ENCODE measurements around the gene PCSK6.
"Not testable (repeated sequence)": the region's sequence is repeated elsewhere in the genome, so short reads cannot be mapped to it uniquely, and the experiment has no call there.

The PCSK6 gene

DNA sequence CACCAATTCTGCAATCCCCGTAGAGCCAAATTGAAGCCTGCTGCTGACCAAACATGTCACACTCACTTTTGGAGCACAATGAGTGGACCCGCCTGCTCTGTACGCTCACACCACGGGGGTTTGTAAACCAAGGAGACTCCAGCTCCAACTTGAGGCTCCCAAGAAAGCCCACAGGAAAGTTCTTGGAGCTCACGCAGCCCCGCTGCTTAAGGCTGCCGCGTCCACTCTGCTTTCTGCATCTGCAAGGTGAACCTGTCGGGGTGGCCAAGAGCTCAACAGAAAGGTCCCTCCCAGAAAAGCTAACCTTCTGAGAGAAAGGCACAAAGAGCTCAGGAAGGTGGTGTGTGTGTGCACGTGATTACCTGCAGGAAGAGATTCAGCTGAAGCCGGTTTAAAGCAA is 94.9 kb downstream of the PCSK6 start:
- no peak for DNase-seq

DNA sequence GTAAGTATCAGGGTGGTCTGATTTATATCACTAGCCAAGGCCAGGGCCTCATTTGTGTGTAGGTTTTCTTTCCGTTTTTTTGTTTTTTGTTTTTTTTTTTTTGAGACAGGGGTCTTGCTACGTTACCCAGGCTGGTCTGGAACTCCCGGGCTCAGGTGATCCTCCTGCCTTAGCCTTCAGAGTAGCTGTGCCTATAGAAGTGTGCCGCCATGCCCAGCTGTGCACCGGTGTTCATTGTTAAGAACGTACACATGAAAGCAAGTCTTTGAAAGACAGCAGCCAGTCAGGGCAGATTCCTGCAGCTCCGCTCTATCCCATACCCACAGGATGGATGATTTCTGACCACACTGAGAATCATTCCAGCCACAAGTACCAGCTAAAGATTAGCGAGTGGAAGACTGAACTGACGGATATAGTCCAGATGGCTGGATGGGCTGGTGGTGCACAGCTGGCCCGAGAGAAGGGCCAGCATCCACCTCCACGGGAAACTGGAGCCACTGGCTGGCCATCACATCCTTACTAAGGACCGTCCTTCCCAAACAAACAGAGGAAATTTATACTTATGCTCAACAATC is 95.4 kb downstream of the PCSK6 start:
- no peak for DNase-seq

GRCh38 chr15:101393172-101393571 is 96.3 kb downstream of the PCSK6 start:
- no peak for DNase-seq

DNA sequence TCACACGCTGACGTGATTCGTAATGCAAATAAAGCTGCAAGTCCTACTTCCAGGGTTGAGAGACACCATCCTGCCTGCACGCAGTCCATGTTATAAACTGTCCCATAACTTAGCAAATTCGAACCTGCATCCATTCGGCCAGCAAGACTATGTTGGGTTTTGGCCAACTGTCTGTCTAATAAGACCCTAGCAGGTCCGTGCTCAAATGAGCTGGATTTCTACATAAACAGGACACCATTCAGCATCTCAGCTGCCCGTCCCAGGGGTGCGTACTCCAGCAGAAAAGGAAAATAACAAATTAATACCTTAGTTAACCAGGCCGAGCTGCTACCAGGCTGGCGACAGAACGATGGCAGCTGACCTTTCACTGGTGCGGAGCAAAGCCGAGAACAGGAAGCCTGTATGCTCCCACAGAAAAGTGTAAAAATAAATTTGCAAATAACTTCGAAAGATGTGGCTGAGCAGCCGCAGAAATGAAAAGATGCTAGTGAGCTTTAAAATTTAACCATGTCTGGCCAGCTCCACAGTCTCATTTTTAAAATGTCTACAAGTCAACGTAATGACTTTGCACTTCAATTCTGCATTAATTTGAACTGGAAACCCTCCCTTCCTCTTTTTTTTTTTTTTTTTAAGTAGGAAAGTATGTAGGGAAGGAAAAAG is 97.4 kb downstream of the PCSK6 start:
- no peak for DNase-seq

DNA sequence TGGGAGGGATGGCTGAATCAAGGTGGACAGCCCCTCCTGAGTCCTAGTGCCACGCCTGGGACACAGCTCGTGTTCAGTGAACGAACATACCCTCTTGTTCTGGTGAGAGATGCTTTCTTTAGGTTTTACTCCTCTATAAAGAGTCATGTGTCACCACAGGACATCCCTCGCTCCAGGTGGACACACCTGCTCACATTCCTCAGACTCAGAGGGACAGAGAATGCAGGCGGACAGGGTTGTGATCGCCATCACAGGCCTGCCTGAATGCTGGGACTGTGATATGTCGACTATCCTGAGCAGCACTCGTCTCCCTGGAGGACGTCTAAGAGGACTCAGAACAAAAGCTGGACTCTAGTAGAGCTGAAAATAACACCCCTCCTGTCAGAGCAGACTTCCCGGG is 98.1 kb downstream of the PCSK6 start:
- DNase-seq, result no peak

GRCh38 chr15:101390462-101390861 is 99.0 kb downstream of the PCSK6 start:
- DNase-seq, result no peak

- no peak for DNase-seq
These were observed 99.4 kb downstream of the PCSK6 start for GRCh38 chr15:101390060-101390459.

GRCh38 chr15:101389362-101389761 is 100.1 kb downstream of the PCSK6 start:
- no peak for DNase-seq

- no peak for DNase-seq
These were observed 101.5 kb downstream of the PCSK6 start for GRCh38 chr15:101388046-101388445.

GRCh38 chr15:101387574-101387973 is 101.9 kb downstream of the PCSK6 start:
- no peak for DNase-seq

DNA sequence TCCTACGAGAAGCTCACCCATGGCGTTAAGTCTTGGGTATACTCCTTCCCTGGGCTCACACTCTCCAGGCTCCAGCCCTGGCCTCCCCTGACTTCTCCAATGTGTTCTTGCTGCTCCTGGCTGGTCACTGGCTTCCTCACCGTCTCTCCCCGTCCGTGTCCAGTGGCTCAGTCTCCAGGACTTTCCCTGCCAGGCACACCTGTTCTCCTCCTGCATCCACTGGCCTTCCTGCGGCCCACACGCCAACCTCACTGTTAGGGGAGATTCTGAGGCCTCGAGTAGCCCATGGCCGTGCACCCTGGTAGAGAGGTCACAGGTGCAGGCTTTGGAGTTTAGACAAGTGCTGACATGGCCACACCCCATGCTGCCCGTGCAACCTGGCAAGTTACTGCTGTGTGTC is 102.5 kb downstream of the PCSK6 start:
- DNase-seq, result no peak

DNA sequence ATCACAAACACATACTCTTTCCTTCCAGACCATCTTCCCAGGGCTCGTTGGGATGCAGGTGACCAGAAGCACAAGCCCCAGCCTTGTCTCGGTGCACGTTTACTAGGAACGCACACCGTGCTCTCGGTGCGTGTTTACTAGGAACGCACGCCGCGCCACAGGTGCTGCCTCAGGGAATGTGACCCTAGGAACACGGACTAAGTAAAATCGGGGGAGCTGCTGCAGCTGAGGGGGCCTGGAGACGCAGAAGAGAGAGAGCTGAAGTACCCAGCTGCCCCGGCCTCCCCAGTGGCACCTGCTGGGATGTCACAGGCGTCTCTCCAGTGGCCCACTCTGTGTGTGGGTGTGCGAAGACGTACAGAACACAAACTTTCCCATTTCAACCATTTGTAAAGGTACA is 103.5 kb downstream of the PCSK6 start:
- DNase-seq, result no peak

DNA sequence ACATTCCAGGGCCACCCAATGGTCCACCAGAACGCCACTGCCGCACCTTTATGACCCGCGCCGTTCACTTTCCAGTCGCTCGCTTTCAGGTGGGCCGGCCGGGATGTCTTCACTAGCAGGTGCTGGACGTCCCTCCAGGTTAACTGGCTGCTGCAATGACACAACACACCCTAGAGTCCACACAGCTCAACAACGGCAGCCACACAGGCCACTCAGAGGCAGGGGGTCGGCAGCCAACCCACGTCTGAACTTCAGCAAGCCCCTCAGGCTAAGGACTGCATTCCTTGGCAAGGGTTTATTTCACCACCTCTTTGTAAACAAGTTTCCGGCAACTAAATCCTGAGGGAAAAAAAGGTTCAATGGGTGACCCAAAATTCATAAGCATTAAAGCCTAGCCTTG is 105.2 kb downstream of the PCSK6 start:
- no peak for DNase-seq

GRCh38 chr15:101382544-101382943 is 107.0 kb downstream of the PCSK6 start:
- DNase-seq, result no peak

GRCh38 chr15:101381671-101382212 is 107.8 kb downstream of the PCSK6 start:
- no peak for DNase-seq

GRCh38 chr15:101380146-101380545 is 109.4 kb downstream of the PCSK6 start:
- no peak for DNase-seq

- no peak for DNase-seq
These were observed 109.9 kb downstream of the PCSK6 start for GRCh38 chr15:101379647-101380046.

GRCh38 chr15:101378879-101379278 is 110.6 kb downstream of the PCSK6 start:
- no peak for DNase-seq

GRCh38 chr15:101378171-101378755 is 111.2 kb downstream of the PCSK6 start:
- DNase-seq, result no peak

- no peak for DNase-seq
These were observed 112.7 kb downstream of the PCSK6 start for GRCh38 chr15:101376615-101377395.

DNA sequence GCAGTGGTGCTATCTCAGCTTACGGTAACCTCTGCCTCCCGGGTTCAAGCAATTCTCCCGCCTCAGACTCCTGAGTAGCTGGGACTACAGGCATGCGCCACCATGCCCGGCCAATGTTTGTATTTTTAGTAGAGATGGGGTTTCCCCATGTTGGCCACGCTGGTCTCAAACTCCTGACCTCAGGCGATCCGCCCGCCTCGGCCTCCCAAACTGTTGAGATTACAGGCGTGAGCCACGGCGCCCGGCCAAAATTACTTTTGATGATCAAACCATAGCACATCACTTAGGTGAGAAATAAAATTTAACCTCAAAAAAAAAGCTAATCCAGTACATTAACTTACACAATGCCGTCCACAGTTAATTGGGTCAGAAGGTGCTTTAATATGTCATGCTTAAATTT is 114.5 kb downstream of the PCSK6 start:
- not testable (repeated sequence) for DNase-seq

- DNase-seq, result no peak
These were observed 115.2 kb downstream of the PCSK6 start for GRCh38 chr15:101374326-101374725.

DNA sequence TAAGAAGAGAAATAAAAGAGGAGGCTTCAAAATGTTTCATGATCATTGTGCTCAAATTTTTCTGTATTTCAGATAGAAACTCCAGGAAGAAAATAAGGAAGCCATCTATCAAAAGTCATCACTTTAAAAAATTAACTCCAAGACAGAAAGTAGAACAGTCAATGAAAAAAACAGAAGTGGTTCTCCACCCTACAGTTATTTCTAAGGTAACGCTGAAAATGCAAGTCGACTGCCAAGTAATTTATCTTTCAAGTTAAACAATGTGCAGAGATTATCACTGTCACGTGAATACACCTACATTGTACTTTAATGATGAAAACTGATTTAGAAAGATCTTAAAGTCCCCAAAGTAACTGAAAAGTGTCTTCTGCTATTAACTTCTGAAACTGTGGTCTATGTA is 115.9 kb downstream of the PCSK6 start:
- DNase-seq, result no peak
